GM12875 (cell line): Measurements from ENCODE around the gene DNAJC17.

ENCODE experiments used
- H3K4me3 ChIP-seq: one replicate; pipeline ENCODE4 v1.5.1; 2011; ENCODE audit warnings: low read depth, low read length, control low read depth
- CTCF ChIP-seq: IDR thresholded peaks from 2 replicates; pipeline ENCODE4 v1.5.1; 2011; ENCODE audit warnings: low read depth, mild to moderate bottlenecking, control low read depth, inconsistent platforms, low read length, moderate library complexity, borderline replicate concordance; ENCODE audit not compliant: insufficient read depth

The DNAJC17 gene

GRCh38 chr15:40721701-40722100, 85.6 kb downstream of the DNAJC17 start:
- no peak overlapping the region for H3K4me3 ChIP-seq
- TF ChIP-seq CTCF = no peak

- no peak overlapping the region for H3K4me3 ChIP-seq
- no peak for TF ChIP-seq CTCF
Observed at GRCh38 chr15:40716165-40716564, 91.1 kb downstream of the DNAJC17 start.
